HepG2 (cell line): ENCODE data around the gene RBCK1. TPM values are rescaled to one million over a fixed set of nuclear protein-coding genes. Genes with fewer than 3 reads are reported as not detected.

Experiments
- DPF2 ChIP-seq: sonication (generic); formaldehyde crosslinking; IDR thresholded peaks from 2 replicates; pipeline ENCODE4 v1.4.0; 2020; ENCODE audit warnings: mild to moderate bottlenecking, low read depth, missing genetic modification reagents, borderline replicate concordance
- EHMT2 ChIP-seq: fragments of 200-600 bp; sonication (generic); IDR thresholded peaks from 2 replicates; pipeline ENCODE4 v1.7.0; 2017; ENCODE audit warnings: antibody characterized with exemption, low read depth, low read length, borderline replicate concordance
- FIP1L1 ChIP-seq: fragments of 200-400 bp; formaldehyde crosslinking; IDR thresholded peaks from 2 replicates; pipeline ENCODE4 v1.6.1; 2018; ENCODE audit warnings: low read depth, mild to moderate bottlenecking, low read length, moderate library complexity, borderline replicate concordance; ENCODE audit not compliant: insufficient read depth
- FOXC1 ChIP-seq: sonication (generic); formaldehyde crosslinking; IDR thresholded peaks from 2 replicates; pipeline ENCODE4 v1.8.0; 2022; ENCODE audit warnings: mild to moderate bottlenecking, missing genetic modification reagents, borderline replicate concordance
- MATR3 ChIP-seq: sonication (generic); formaldehyde crosslinking; IDR thresholded peaks from 2 replicates; pipeline ENCODE4 v1.4.0; 2020; ENCODE audit warnings: missing genetic modification reagents
- NFKBIZ ChIP-seq: IDR thresholded peaks from 2 replicates; pipeline ENCODE4 v1.6.1; 2018; ENCODE audit warnings: missing genetic modification reagents, missing compliant biosample characterization
- PHB2 ChIP-seq: fragments of 450-650 bp; IDR thresholded peaks from 2 replicates; pipeline ENCODE4 v1.6.1; 2018; ENCODE audit not compliant: partially characterized antibody
- SMARCC2 ChIP-seq: fragments of 450-650 bp; IDR thresholded peaks from 2 replicates; pipeline ENCODE4 v1.6.1; 2017; ENCODE audit warnings: antibody characterized with exemption, mild to moderate bottlenecking
- U2AF1 ChIP-seq: fragments of 200-400 bp; formaldehyde crosslinking; optimal IDR thresholded peaks from 2 replicates; pipeline ENCODE3; 2017; ENCODE audit warnings: mild to moderate bottlenecking, low read depth, low read length
- ZFP41 ChIP-seq: sonication (generic); formaldehyde crosslinking; IDR thresholded peaks from 2 replicates; pipeline ENCODE4 v1.4.0; 2020; ENCODE audit warnings: mild to moderate bottlenecking, missing genetic modification reagents, borderline replicate concordance
- ZMAT3 ChIP-seq: sonication (generic); formaldehyde crosslinking; conservative IDR thresholded peaks from 2 replicates; pipeline ENCODE4 v1.7.0; 2021; ENCODE audit warnings: missing genetic modification reagents
- ZNF501 ChIP-seq: sonication (generic); formaldehyde crosslinking; IDR thresholded peaks from 2 replicates; pipeline ENCODE4 v1.5.1; 2020; ENCODE audit warnings: mild to moderate bottlenecking, moderate library complexity, missing genetic modification reagents
- polyA plus RNA-seq, 8 experiments: library from polyadenylated mRNA; depleted of rRNA in 3 of 8; stranded (reverse) in 7 of 8; unstranded in 1 of 8; fragments of >200 nt; fragmentation: Illumina TruSeq in 4 of 8; extraction: Trizol in 4 of 8; gene quantifications; 2 replicates each; pipeline versions ENCODE4 v1.2.1 to v1.2.3, GENCODE V29; 2011 to 2016; ENCODE audit warnings: low read depth in 4 of 8, missing spikeins in 1 of 8, mixed read lengths in 1 of 8; ENCODE audit not compliant: insufficient read depth in 1 of 8
- total RNA-seq, 5 experiments: library from RNA; depleted of rRNA; stranded (reverse); fragments of >200 nt; fragmentation: Illumina TruSeq; extraction: Trizol; gene quantifications; 2 replicates each; pipeline ENCODE4 v1.2.3, GENCODE V29; 2016; ENCODE audit warnings: low read depth in 1 of 5
- TF ChIP-seq, protein P1 (sequence below): sonication (generic); formaldehyde crosslinking; IDR thresholded peaks from 2 replicates; pipeline ENCODE4 v1.4.0; 2020; ENCODE audit warnings: mild to moderate bottlenecking, missing genetic modification reagents
- TF ChIP-seq, protein P2 (sequence below): sonication (generic); formaldehyde crosslinking; IDR thresholded peaks from 2 replicates; pipeline ENCODE4 v1.8.0; 2022; ENCODE audit warnings: missing genetic modification reagents, mild to moderate bottlenecking, inconsistent platforms, borderline replicate concordance
- TF ChIP-seq, protein P3 (sequence below): sonication (generic); formaldehyde crosslinking; IDR thresholded peaks from 2 replicates; pipeline ENCODE4 v1.4.0; 2020; ENCODE audit warnings: missing genetic modification reagents, borderline replicate concordance
- TF ChIP-seq, protein P4 (sequence below): sonication (generic); formaldehyde crosslinking; IDR thresholded peaks from 2 replicates; pipeline ENCODE4 v1.5.0; 2020; ENCODE audit warnings: missing genetic modification reagents, mild to moderate bottlenecking, borderline replicate concordance

The RBCK1 gene
- total and polyA plus RNA-seq, 2 of the 13 experiments (the other 11 are each of a cell fraction or from before 2014, with no cell fraction given), result 149 to 215 TPM

DNA sequence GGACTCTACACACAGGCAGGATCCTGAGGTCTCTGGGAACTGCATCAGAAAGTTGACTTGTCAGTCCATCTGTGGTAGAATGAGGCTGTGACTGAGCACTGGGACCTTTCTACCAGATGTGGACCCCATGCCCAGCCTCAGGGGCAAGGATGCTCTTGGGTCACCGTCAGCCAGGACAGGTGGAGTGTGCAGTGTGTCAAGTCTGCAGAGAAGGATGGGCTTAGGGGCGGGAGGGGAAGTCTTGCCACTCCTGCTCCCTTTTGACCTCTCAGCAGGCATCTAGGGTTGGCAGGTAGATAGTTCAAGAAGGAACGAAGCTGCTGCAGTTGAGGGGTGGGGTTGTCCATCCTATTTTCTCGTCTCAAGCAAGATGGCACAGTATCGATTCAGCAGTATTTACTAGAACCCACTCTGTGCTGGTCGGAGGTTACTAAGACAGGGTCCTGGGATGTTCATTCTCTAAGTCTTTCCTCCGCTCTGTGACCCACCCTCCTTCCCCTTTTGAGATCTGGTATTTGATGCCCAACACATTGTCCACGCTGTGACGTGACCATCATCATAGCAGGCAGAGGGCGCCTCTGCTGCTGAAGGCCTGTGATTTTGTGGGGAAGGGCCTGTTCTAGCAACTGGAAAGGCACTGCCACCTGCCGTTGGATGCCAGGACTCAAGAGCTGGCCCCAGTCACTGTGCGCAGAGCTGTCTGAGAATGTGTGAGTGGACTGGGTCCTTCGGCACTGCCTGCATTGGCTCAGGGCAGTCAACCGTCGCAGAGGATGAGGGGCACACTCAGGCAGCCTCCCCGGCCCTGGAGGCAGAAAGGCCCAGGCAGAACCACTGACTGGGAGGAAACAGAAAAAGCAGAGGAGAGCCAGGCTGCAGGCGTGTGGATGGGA lies 23.2 kb downstream of the RBCK1 start (continued):
- TF ChIP-seq, protein P1, sequence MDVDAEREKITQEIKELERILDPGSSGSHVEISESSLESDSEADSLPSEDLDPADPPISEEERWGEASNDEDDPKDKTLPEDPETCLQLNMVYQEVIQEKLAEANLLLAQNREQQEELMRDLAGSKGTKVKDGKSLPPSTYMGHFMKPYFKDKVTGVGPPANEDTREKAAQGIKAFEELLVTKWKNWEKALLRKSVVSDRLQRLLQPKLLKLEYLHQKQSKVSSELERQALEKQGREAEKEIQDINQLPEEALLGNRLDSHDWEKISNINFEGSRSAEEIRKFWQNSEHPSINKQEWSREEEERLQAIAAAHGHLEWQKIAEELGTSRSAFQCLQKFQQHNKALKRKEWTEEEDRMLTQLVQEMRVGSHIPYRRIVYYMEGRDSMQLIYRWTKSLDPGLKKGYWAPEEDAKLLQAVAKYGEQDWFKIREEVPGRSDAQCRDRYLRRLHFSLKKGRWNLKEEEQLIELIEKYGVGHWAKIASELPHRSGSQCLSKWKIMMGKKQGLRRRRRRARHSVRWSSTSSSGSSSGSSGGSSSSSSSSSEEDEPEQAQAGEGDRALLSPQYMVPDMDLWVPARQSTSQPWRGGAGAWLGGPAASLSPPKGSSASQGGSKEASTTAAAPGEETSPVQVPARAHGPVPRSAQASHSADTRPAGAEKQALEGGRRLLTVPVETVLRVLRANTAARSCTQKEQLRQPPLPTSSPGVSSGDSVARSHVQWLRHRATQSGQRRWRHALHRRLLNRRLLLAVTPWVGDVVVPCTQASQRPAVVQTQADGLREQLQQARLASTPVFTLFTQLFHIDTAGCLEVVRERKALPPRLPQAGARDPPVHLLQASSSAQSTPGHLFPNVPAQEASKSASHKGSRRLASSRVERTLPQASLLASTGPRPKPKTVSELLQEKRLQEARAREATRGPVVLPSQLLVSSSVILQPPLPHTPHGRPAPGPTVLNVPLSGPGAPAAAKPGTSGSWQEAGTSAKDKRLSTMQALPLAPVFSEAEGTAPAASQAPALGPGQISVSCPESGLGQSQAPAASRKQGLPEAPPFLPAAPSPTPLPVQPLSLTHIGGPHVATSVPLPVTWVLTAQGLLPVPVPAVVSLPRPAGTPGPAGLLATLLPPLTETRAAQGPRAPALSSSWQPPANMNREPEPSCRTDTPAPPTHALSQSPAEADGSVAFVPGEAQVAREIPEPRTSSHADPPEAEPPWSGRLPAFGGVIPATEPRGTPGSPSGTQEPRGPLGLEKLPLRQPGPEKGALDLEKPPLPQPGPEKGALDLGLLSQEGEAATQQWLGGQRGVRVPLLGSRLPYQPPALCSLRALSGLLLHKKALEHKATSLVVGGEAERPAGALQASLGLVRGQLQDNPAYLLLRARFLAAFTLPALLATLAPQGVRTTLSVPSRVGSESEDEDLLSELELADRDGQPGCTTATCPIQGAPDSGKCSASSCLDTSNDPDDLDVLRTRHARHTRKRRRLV, result no peak
- no peak for TF ChIP-seq PHB2
- peak; percentile 91 for TF ChIP-seq FOXC1 (CRISPR knock-in tag)
- no peak; the same call in 1 of the 2 replicates for TF ChIP-seq NFKBIZ (CRISPR knock-in tag)
- no peak for TF ChIP-seq MATR3 (CRISPR knock-in tag)
- TF ChIP-seq, protein P2, sequence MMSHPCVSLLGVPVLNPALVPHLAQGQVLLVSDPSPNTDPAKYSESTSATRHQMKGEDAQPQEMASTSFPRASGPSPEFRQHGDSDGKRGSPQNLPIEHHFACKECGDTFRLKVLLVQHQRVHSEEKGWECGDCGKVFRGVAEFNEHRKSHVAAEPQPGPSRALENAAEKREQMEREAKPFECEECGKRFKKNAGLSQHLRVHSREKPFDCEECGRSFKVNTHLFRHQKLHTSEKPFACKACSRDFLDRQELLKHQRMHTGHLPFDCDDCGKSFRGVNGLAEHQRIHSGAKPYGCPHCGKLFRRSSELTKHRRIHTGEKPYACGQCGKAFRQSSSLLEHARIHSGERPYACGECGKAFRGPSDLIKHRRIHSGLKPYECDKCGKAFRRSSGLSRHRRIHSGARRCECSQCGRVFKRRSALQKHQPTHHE (CRISPR knock-in tag), result 0 out of 2 replicates have a peak, but pooled peaks have one; percentile 70
- no peak for TF ChIP-seq DPF2
- no peak for TF ChIP-seq EHMT2
- TF ChIP-seq, protein P3, sequence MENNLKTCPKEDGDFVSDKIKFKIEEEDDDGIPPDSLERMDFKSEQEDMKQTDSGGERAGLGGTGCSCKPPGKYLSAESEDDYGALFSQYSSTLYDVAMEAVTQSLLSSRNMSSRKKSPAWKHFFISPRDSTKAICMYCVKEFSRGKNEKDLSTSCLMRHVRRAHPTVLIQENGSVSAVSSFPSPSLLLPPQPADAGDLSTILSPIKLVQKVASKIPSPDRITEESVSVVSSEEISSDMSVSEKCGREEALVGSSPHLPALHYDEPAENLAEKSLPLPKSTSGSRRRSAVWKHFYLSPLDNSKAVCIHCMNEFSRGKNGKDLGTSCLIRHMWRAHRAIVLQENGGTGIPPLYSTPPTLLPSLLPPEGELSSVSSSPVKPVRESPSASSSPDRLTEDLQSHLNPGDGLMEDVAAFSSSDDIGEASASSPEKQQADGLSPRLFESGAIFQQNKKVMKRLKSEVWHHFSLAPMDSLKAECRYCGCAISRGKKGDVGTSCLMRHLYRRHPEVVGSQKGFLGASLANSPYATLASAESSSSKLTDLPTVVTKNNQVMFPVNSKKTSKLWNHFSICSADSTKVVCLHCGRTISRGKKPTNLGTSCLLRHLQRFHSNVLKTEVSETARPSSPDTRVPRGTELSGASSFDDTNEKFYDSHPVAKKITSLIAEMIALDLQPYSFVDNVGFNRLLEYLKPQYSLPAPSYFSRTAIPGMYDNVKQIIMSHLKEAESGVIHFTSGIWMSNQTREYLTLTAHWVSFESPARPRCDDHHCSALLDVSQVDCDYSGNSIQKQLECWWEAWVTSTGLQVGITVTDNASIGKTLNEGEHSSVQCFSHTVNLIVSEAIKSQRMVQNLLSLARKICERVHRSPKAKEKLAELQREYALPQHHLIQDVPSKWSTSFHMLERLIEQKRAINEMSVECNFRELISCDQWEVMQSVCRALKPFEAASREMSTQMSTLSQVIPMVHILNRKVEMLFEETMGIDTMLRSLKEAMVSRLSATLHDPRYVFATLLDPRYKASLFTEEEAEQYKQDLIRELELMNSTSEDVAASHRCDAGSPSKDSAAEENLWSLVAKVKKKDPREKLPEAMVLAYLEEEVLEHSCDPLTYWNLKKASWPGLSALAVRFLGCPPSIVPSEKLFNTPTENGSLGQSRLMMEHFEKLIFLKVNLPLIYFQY (CRISPR knock-in tag), result peak; percentile 81
- no peak for TF ChIP-seq U2AF1
- TF ChIP-seq ZFP41, result 0 out of 2 replicates have a peak, but pooled peaks have one; percentile 84
- TF ChIP-seq ZNF501 (CRISPR knock-in tag), result peak; percentile 84; the same call in 1 of the 2 replicates
- TF ChIP-seq, protein P4, sequence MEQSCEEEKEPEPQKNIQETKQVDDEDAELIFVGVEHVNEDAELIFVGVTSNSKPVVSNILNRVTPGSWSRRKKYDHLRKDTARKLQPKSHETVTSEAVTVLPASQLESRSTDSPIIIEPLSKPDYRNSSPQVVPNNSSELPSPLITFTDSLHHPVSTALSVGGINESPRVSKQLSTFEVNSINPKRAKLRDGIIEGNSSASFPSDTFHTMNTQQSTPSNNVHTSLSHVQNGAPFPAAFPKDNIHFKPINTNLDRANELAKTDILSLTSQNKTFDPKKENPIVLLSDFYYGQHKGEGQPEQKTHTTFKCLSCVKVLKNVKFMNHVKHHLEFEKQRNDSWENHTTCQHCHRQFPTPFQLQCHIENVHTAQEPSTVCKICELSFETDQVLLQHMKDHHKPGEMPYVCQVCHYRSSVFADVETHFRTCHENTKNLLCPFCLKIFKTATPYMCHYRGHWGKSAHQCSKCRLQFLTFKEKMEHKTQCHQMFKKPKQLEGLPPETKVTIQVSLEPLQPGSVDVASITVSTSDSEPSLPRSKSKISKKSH (CRISPR knock-in tag), result no peak; the same call in none of the 2 replicates
- TF ChIP-seq ZMAT3, result 0 out of 2 replicates have a peak, but pooled peaks have one; percentile 64
- no peak for TF ChIP-seq SMARCC2
- TF ChIP-seq FIP1L1, result no peak
